Measurements from ENCODE around the gene MCEMP1. TPM values are rescaled to one million over a fixed set of nuclear protein-coding genes. Genes with fewer than 3 reads are reported as not detected.

MCEMP1 gene
- total and polyA plus RNA-seq, 7 donors: 0.18 to 0.54 (median 0.28) TPM; not detected in 1

DNA sequence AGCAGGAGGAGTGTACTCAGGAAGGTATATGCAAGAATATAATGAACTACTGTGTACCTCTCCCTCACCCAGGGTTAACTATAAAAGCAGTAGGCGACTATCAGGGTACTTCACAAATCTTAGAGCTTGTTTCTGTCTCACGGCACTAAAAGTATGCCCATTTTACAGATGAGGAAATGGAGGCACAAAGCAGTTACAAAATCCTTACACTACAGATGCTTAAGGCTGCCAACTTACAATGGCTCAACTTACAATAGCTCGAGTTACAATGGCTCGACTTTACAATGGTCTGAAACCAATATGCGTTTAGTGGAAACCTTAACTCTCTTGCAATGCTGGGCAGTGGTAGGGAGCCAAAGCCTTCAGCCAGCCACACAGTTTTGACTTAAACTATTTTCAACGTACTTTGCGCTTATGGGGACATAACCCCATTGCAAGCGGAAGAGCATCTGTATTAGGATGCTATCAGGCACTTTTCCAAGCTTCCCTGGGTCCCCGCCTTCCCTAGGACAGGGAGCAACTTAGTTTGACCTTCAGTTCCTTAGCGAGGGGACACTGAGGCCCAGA, 20.9 kb downstream of the MCEMP1 start:
- Histone ChIP-seq H3K4me3 (no peak overlapping the region), H3K4me1 (no peaks in the 10 kb centered on the region), H3K27me3 (ENCODE audit: insufficient read depth in 3 of 3, low read length in 2 of 3) (peaks cover 0 to 34% (median 9%) of the 10 kb centered on the region in 3 donors), H3K9me3 (no peaks in the 10 kb centered on the region), H3K36me3 (ENCODE audit: insufficient read depth in 1 of 2, low read depth in 1 of 2) (no peaks in the 10 kb centered on the region), H3K27ac (no peak overlapping the region)
- no peak for DNase-seq
- TF ChIP-seq, protein P1, sequence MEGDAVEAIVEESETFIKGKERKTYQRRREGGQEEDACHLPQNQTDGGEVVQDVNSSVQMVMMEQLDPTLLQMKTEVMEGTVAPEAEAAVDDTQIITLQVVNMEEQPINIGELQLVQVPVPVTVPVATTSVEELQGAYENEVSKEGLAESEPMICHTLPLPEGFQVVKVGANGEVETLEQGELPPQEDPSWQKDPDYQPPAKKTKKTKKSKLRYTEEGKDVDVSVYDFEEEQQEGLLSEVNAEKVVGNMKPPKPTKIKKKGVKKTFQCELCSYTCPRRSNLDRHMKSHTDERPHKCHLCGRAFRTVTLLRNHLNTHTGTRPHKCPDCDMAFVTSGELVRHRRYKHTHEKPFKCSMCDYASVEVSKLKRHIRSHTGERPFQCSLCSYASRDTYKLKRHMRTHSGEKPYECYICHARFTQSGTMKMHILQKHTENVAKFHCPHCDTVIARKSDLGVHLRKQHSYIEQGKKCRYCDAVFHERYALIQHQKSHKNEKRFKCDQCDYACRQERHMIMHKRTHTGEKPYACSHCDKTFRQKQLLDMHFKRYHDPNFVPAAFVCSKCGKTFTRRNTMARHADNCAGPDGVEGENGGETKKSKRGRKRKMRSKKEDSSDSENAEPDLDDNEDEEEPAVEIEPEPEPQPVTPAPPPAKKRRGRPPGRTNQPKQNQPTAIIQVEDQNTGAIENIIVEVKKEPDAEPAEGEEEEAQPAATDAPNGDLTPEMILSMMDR (IDR thresholded peaks at IDR 0.05): no peak
- intact Hi-C loops (cut with DNase I): no loop called here
- 63 to 71% (median 70%) methylated on average over 10 of the region's 10 CpGs for WGBS, 3 donors
- no peak for ATAC-seq

DNA sequence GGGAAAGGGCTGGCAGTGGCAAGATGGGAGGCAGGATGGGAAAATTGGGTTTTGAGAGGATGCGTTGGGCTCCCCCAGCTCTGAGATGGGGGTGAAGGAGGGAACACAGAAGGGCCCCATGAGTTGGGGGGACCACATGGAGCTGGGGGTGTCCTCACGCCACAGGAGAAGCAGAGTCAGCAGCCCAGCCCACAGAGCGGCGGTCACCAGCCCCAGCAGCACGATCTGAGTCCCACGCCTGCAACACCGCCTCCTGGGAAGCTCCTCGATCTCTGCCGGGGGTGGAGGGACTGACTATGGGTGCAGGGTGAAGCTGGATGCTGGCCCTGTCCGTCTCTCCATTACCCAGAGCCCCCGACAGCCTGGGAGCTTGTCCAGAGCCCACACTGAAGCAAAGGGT, 21.7 kb downstream of the MCEMP1 start:
- ATAC-seq: no peak
- intact Hi-C loops (cut with DNase I): no loop called here

DNA sequence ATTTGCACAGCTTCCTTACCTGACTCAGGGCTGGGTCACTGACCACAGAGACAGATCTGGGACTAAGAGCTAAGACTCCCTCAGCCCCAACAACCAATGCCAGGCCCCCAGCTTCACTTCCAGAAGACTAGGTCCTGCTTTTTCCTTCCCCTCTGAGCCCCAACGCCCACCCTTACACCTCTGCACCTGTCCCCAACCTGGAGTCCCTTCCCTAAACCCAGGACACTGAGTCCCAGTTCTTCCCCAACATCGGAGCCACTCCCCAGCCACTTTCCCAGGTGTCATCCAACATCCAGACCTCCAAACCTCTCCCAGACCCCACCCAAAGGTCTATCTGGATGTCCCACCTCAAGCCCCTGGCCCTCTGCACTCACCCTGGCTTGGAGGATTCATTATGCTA, 22.1 kb downstream of the MCEMP1 start:
- peaks cover 0 to 39% (median 9%) of the 10 kb centered on the region in 3 donors for H3K27me3 ChIP-seq (ENCODE audit: insufficient read depth in 3 of 3, low read length in 2 of 3)
- intact Hi-C loops (cut with DNase I): no loop called here
- 28 to 36% (median 35%) methylated on average over 2 of the region's 2 CpGs for WGBS, 3 donors
- TF ChIP-seq, protein P1 (IDR thresholded peaks at IDR 0.05): no peak
- H3K4me3 ChIP-seq: no peak overlapping the region
- no peaks in the 10 kb centered on the region for H3K9me3 ChIP-seq
- H3K27ac ChIP-seq: no peak overlapping the region
- no peak for DNase-seq
- H3K4me1 ChIP-seq: no peaks in the 10 kb centered on the region
- no peaks in the 10 kb centered on the region for H3K36me3 ChIP-seq (ENCODE audit: insufficient read depth in 1 of 2, low read depth in 1 of 2)
- ATAC-seq: no peak

More for the DNA sequence above, 21.7 kb downstream of the MCEMP1 start:
- DNase-seq: no peak
- Histone ChIP-seq H3K4me3 (no peak overlapping the region), H3K27me3 (ENCODE audit: insufficient read depth in 3 of 3, low read length in 2 of 3) (peaks cover 0 to 39% (median 9%) of the 10 kb centered on the region in 3 donors), H3K9me3 (no peaks in the 10 kb centered on the region), H3K36me3 (ENCODE audit: insufficient read depth in 1 of 2, low read depth in 1 of 2) (no peaks in the 10 kb centered on the region), H3K27ac (no peak overlapping the region), H3K4me1 (no peaks in the 10 kb centered on the region)
- 15 to 22% (median 18%) methylated on average over 11 of the region's 11 CpGs for WGBS, 3 donors
- TF ChIP-seq, protein P1 (IDR thresholded peaks at IDR 0.05): no peak

DNA sequence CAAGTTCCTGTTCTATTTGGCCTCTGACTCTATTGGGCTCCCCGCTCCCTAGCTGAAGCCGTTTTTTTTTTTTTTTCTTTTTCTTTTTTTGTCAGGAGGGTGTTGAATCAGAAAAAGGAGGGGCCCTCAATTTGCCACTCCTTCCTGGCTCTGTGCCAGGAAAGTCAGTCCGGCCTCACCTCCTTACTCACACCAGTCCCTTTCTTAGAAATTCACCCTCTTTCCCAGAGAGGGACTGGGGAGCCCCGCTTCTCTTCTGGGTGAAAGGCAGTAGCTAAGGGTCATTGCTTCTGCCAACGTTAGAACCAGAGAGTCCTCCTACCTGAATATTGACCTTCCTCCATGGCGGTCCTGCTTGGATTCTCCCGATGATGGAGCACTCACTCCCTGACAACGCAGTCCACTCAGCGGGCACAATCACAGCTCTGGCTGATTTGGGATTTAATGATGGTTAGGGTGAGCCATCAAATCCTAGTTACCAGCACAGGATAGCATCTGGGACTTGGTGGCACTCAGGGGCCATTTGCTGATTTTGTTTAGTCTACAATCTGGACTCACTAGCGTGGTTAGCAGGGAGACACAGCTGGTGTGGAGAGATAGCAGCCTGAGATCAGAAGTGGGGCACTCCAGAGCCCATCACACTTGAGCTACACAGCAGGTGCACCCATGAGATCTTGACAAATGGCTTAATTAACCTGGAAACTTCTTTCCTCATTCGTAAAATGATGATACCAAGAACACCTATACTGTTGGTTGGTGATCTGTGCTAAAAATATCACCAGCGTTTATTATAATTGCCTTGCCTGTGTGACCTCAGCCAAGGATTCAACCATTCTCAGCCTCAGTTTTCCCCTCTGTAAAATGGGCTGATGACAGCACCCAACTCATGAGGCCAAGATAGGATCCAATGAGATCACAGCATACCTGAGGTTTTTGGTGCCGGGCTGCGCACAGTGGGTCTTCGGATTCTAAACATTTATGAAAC, 22.8 kb downstream of the MCEMP1 start:
- TF ChIP-seq, protein P1 (IDR thresholded peaks at IDR 0.05): no peak
- H3K36me3 ChIP-seq (ENCODE audit: insufficient read depth in 1 of 2, low read depth in 1 of 2): no peaks in the 10 kb centered on the region
- WGBS, 3 donors: 56 to 58% (median 57%) methylated on average over 15 of the region's 15 CpGs
- no peak overlapping the region for H3K27ac ChIP-seq
- DNase-seq (no peak), ATAC-seq (no peak)
- no peaks in the 10 kb centered on the region for H3K9me3 ChIP-seq
- no peak overlapping the region for H3K4me3 ChIP-seq
- intact Hi-C loops (cut with DNase I): no loop called here
- H3K27me3 ChIP-seq (ENCODE audit: insufficient read depth in 3 of 3, low read length in 2 of 3): peaks cover 0 to 39% (median 9%) of the 10 kb centered on the region in 3 donors
- H3K4me1 ChIP-seq: no peaks in the 10 kb centered on the region

Data from psoas muscle (tissue), 8 donors.